Caco-2 (cell line): ENCODE measurements around the gene VPS9D1. TPM values are rescaled to one million over a fixed set of nuclear protein-coding genes. Genes with fewer than 3 reads are reported as not detected.

Experiments used
- BruUV-seq: library from RNA; stranded (reverse); fragments of 400-500 nt; replicated peaks from 2 replicates; lab custom pipeline; 2021; lab: Mats Ljungman, UMichigan
- CTCF ChIA-PET: fragments of 300-600 bp; sonication (Branson Sonifier 250); formaldehyde crosslinking; loops from one replicate; lab custom pipeline; 2022; ENCODE audit warnings: antibody characterized with exemption; lab: Charles Lee
- POLR2A ChIA-PET: fragments of 300-600 bp; sonication (Branson Sonifier 250); formaldehyde crosslinking; loops from one replicate; lab custom pipeline; 2022; ENCODE audit warnings: antibody characterized with exemption; lab: Charles Lee
- DNase-seq, 2 experiments: peaks; one replicate each; pipeline versions ENCODE4 v3.0.0 to v3.0.0-alpha.2; 2020 to 2022
- H3K27me3 ChIP-seq: replicated peaks from 2 replicates; pipeline ENCODE4 v1.6.0; 2011; ENCODE audit warnings: low read length; ENCODE audit not compliant: control insufficient read depth, insufficient read depth
- H3K36me3 ChIP-seq: 2 replicates; pipeline ENCODE4 v1.5.1; 2011; ENCODE audit warnings: low read length; ENCODE audit not compliant: control insufficient read depth, insufficient read depth
- H3K4me1 ChIP-seq: fragments of 250-450 bp; sonication (Bioruptor Pico); 2 replicates; pipeline ENCODE4 v1.5.1; 2020; ENCODE audit warnings: mild to moderate bottlenecking
- H3K4me3 ChIP-seq: 2 replicates; pipeline ENCODE4 v1.5.1; 2011; ENCODE audit warnings: low read depth, mild to moderate bottlenecking, control low read depth, low read length
- H3K9me3 ChIP-seq: fragments of 250-450 bp; sonication (Bioruptor Pico); 2 replicates; pipeline ENCODE4 v1.5.1; 2020; ENCODE audit warnings: mild to moderate bottlenecking, moderate library complexity
- H3K27ac Mint-ChIP-seq: one replicate; pipeline ENCODE4 v1.8.0; 2022; ENCODE audit warnings: mixed read lengths; ENCODE audit not compliant: unreplicated experiment
- H3K27me3 Mint-ChIP-seq: one replicate; pipeline ENCODE4 v1.8.0; 2022; ENCODE audit warnings: mixed read lengths; ENCODE audit not compliant: insufficient read depth, unreplicated experiment
- H3K36me3 Mint-ChIP-seq: one replicate; pipeline ENCODE4 v1.8.0; 2022; ENCODE audit warnings: mild to moderate bottlenecking, mixed read lengths; ENCODE audit not compliant: insufficient read depth, unreplicated experiment
- H3K4me1 Mint-ChIP-seq: one replicate; pipeline ENCODE4 v1.8.0; 2022; ENCODE audit warnings: low read depth, mixed read lengths; ENCODE audit not compliant: unreplicated experiment
- H3K4me3 Mint-ChIP-seq: one replicate; pipeline ENCODE4 v1.8.0; 2022; ENCODE audit warnings: mild to moderate bottlenecking, moderate library complexity, mixed read lengths; ENCODE audit not compliant: unreplicated experiment
- H3K9me3 Mint-ChIP-seq: one replicate; pipeline ENCODE4 v1.8.0; 2022; ENCODE audit warnings: mixed read lengths; ENCODE audit not compliant: unreplicated experiment
- CTCF ChIP-seq, 2 experiments: fragments of 200-600 bp in 1 of 2; IDR thresholded peaks; 1 replicate in 1 of 2; 2 replicates in 1 of 2; pipeline versions ENCODE4 v1.5.1 to v1.8.0; 2011 to 2022; ENCODE audit warnings: antibody characterized with exemption in 1 of 2, control low read depth in 1 of 2, inconsistent platforms in 1 of 2, low read depth in 1 of 2, low read length in 1 of 2, mild to moderate bottlenecking in 1 of 2, moderate library complexity in 1 of 2; ENCODE audit not compliant: insufficient read depth in 1 of 2, severe bottlenecking in 1 of 2, unreplicated experiment in 1 of 2
- intact Hi-C: fragments of 100-400 bp; cut with micrococcal nuclease; formaldehyde crosslinking; loops from one replicate; pipeline ENCODE4 v1.10.0; 2022; ENCODE audit not compliant: unreplicated experiment
- total RNA-seq: library from RNA; stranded (reverse); gene quantifications from 2 replicates; pipeline ENCODE4 v1.2.3, GENCODE V29; 2022

Gene VPS9D1
- total RNA-seq, 1 experiment from 2014 or later = 6.3 TPM

GRCh38 chr16:89738072-89738377, 17.3 kb upstream of the VPS9D1 start:
- POLR2A ChIA-PET = no interaction called here
- DNase-seq = no peak
- Histone ChIP-seq H3K36me3 (peaks cover 13% of the 10 kb centered on the region), H3K9me3 (no peaks in the 10 kb centered on the region), H3K27me3 (no peaks in the 10 kb centered on the region), H3K4me1 (no peaks in the 10 kb centered on the region), H3K4me3 (no peak overlapping the region)
- CTCF ChIA-PET = interaction anchor here (0.5 kb wide), 1 partner anchor 37 kb away, joined by 8 read pairs; the partner anchor contains the start of gene SPATA2L
- BruUV-seq = no TSS peak
- intact Hi-C loops = no loop called here
- TF ChIP-seq CTCF (IDR thresholded peaks at IDR 0.05; ENCODE audit: insufficient read depth in 1 of 2, low read depth in 1 of 2, low read length in 1 of 2, severe bottlenecking in 1 of 2, unreplicated experiment in 1 of 2) = no peak
- no peak overlapping the region for H3K4me3 Mint-ChIP-seq
- H3K27me3 Mint-ChIP-seq = no peaks in the 10 kb centered on the region
- H3K4me1 Mint-ChIP-seq = no peaks in the 10 kb centered on the region
- H3K36me3 Mint-ChIP-seq = peaks cover 100% of the 10 kb centered on the region
- peak overlapping the region; percentile 34 for H3K27ac Mint-ChIP-seq
- no peaks in the 10 kb centered on the region for H3K9me3 Mint-ChIP-seq

DNA sequence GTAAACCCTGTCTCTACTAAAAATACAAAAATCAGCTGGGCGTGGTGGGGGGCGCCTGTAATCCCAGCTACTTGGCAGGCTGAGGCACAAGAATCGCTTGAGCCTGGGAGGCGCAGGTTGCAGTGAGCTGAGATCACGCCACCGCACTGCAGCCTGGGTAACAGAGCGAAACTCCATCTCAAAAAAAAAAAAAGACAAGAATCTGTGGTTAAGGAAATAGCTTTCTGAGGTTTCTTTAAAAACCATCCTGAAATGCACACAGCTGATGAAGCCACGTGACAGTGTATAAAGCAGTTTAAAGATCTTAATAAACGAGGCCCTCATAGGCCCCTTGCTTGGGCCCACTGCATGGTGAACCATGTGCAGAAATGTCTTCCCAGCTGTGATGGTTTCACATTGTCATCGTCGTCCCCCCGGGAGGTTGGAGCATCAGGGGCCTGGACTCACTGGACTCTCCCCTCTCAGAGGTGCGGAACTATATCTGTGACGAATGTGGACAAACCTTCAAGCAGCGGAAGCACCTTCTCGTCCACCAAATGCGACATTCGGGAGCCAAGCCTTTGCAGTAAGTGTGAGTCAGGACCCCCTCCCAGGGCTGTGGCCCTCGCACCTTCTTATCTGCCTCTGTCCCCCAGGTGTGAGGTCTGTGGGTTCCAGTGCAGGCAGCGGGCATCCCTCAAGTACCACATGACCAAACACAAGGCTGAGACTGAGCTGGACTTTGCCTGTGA, 16.8 kb upstream of the VPS9D1 start:
- H3K4me1 Mint-ChIP-seq = no peaks in the 10 kb centered on the region
- POLR2A ChIA-PET = no interaction called here
- no peaks in the 10 kb centered on the region for H3K9me3 ChIP-seq
- H3K4me3 ChIP-seq = no peak overlapping the region
- peak overlapping the region; percentile 34 for H3K27ac Mint-ChIP-seq
- H3K4me3 Mint-ChIP-seq = no peak overlapping the region
- H3K27me3 ChIP-seq = no peaks in the 10 kb centered on the region
- H3K27me3 Mint-ChIP-seq = no peaks in the 10 kb centered on the region
- no peaks in the 10 kb centered on the region for H3K4me1 ChIP-seq
- no peak for TF ChIP-seq CTCF (IDR thresholded peaks at IDR 0.05; ENCODE audit: insufficient read depth in 1 of 2, low read depth in 1 of 2, low read length in 1 of 2, severe bottlenecking in 1 of 2, unreplicated experiment in 1 of 2)
- CTCF ChIA-PET = interaction anchor here (0.5 kb wide), 1 partner anchor 36 kb away, joined by 8 read pairs; the partner anchor contains the start of gene SPATA2L
- peaks cover 100% of the 10 kb centered on the region for H3K36me3 Mint-ChIP-seq
- no peaks in the 10 kb centered on the region for H3K9me3 Mint-ChIP-seq
- BruUV-seq = no TSS peak
- H3K36me3 ChIP-seq = peaks cover 12% of the 10 kb centered on the region
- intact Hi-C loops = no loop called here
- no peak for DNase-seq

- Mint-ChIP-seq H3K9me3 (no peaks in the 10 kb centered on the region), H3K4me1 (no peaks in the 10 kb centered on the region), H3K4me3 (no peak overlapping the region), H3K27ac (no peak overlapping the region), H3K36me3 (peaks cover 100% of the 10 kb centered on the region), H3K27me3 (no peaks in the 10 kb centered on the region)
- TF ChIP-seq CTCF (IDR thresholded peaks at IDR 0.05; ENCODE audit: insufficient read depth in 1 of 2, low read depth in 1 of 2, low read length in 1 of 2, severe bottlenecking in 1 of 2, unreplicated experiment in 1 of 2) = no peak
- POLR2A ChIA-PET = no interaction called here
- Histone ChIP-seq H3K4me1 (no peaks in the 10 kb centered on the region), H3K9me3 (no peaks in the 10 kb centered on the region), H3K36me3 (peaks cover 12% of the 10 kb centered on the region), H3K27me3 (no peaks in the 10 kb centered on the region), H3K4me3 (no peak overlapping the region)
- CTCF ChIA-PET = no interaction called here
- intact Hi-C loops = no loop called here
- BruUV-seq = no TSS peak
- no peak for DNase-seq
These were observed 15.9 kb upstream of the VPS9D1 start for GRCh38 chr16:89736554-89736953.
